Left renal pelvis (tissue), 4 donors: ENCODE results near the gene PRDM1. TPM values are rescaled to one million over a fixed set of nuclear protein-coding genes. Genes with fewer than 3 reads are reported as not detected.

Experiments used
- DNase-seq, 4 donors: peaks; one replicate each; pipeline ENCODE4 v3.0.0-alpha.2; 2013; ENCODE audit warnings: low read depth in 4 of 4, low spot score in 3 of 4
- polyA plus RNA-seq, 4 donors: library from polyadenylated mRNA; unstranded; fragments of 120-200 nt; gene quantifications; one replicate each; pipeline ENCODE4 v1.2.1, GENCODE V29; 2013; ENCODE audit not compliant: insufficient read length in 4 of 4

The PRDM1 gene
- polyA plus RNA-seq, 4 donors: 2.2 to 3.8 (median 3.1) TPM

GRCh38 chr6:106158816-106159215 lies 72.7 kb downstream of the PRDM1 start:
- DNase-seq: no peak

Other genes starting within 250 kb of the PRDM1 start
- 10 to 100 TPM; 40.6 to 60.4 (median 50.0) TPM for gene ATG5, start 239.4 kb downstream of the PRDM1 start, polyA plus RNA-seq